DND-41 (cell line): ENCODE results near the gene F11R.
"Not testable (repeated sequence)": the region's sequence is repeated elsewhere in the genome, so short reads cannot be mapped to it uniquely, and the experiment has no call there.

Source experiments
- ATAC-seq: fragments of 200-7000 bp; cut with Tn5 transposase; 3 replicates; pipeline ENCODE4 v1.9.1; 2021; ENCODE audit warnings: low read depth; ENCODE audit not compliant: insufficient read depth
- DNase-seq: peaks from one replicate; pipeline ENCODE4 v3.0.0-alpha.2; 2020
- H2AFZ ChIP-seq: 2 replicates; pipeline ENCODE4 v1.6.0; 2012; ENCODE audit warnings: low read depth, low read length
- H3K27ac ChIP-seq: 2 replicates; pipeline ENCODE4 v1.5.1; 2012; ENCODE audit warnings: low read length, inconsistent platforms
- H3K27me3 ChIP-seq: fragments of 200-600 bp; sonication (generic); 2 replicates; pipeline ENCODE4 v1.6.0; 2012; ENCODE audit warnings: low read length, mild to moderate bottlenecking, inconsistent platforms; ENCODE audit not compliant: insufficient read depth, poor library complexity
- H3K36me3 ChIP-seq: 2 replicates; pipeline ENCODE4 v1.5.1; 2012; ENCODE audit warnings: low read length, inconsistent platforms; ENCODE audit not compliant: insufficient read depth
- H3K4me1 ChIP-seq: 2 replicates; pipeline ENCODE4 v1.5.1; 2012; ENCODE audit warnings: mild to moderate bottlenecking, low read length; ENCODE audit not compliant: insufficient read depth
- H3K4me2 ChIP-seq: 2 replicates; pipeline ENCODE4 v1.6.0; 2012; ENCODE audit warnings: mild to moderate bottlenecking, moderate library complexity, low read length, inconsistent platforms; ENCODE audit not compliant: insufficient read depth
- H3K4me3 ChIP-seq, 2 experiments: fragments of 200-600 bp in 1 of 2; shearing (Covaris generic) in 1 of 2; 2 replicates each; pipeline ENCODE4 v1.5.1; 2012 to 2016; ENCODE audit warnings: inconsistent platforms in 2 of 2, low read length in 2 of 2, mild to moderate bottlenecking in 2 of 2, low read depth in 1 of 2, moderate library complexity in 1 of 2
- H3K79me2 ChIP-seq: 2 replicates; pipeline ENCODE4 v1.6.0; 2012; ENCODE audit warnings: low read length, inconsistent platforms; ENCODE audit not compliant: insufficient read depth
- H3K9ac ChIP-seq: 2 replicates; pipeline ENCODE4 v1.6.0; 2012; ENCODE audit warnings: low read depth, mild to moderate bottlenecking, inconsistent platforms, low read length, moderate library complexity
- H3K9me3 ChIP-seq: 2 replicates; pipeline ENCODE4 v1.5.1; 2012; ENCODE audit warnings: low read length, moderate library complexity, mild to moderate bottlenecking, inconsistent platforms; ENCODE audit not compliant: insufficient read depth, severe bottlenecking
- H4K20me1 ChIP-seq: 2 replicates; pipeline ENCODE4 v1.6.0; 2012; ENCODE audit warnings: low read length; ENCODE audit not compliant: insufficient read depth
- CTCF ChIP-seq: IDR thresholded peaks from 2 replicates; pipeline ENCODE4 v1.5.1; 2012; ENCODE audit warnings: borderline replicate concordance, low read length, moderate library complexity, mild to moderate bottlenecking; ENCODE audit not compliant: poor library complexity, severe bottlenecking; ENCODE audit errors: extremely low read depth
- EZH2 ChIP-seq: IDR thresholded peaks from 3 replicates; pipeline ENCODE4 v1.6.1; 2012; ENCODE audit warnings: borderline replicate concordance, low read depth, mild to moderate bottlenecking, moderate library complexity, low read length, inconsistent platforms; ENCODE audit not compliant: severe bottlenecking

F11R gene

GRCh38 chr1:160949881-160950280, 71.1 kb downstream of the F11R start:
- TF ChIP-seq CTCF (no peak), EZH2 (no peak)
- H3K4me1 ChIP-seq = no peaks in the 10 kb centered on the region
- no peak for ATAC-seq
- no peak overlapping the region for H2AFZ ChIP-seq
- no peaks in the 10 kb centered on the region for H3K79me2 ChIP-seq
- no peak overlapping the region for H3K4me3 ChIP-seq
- H3K4me2 ChIP-seq = no peak overlapping the region
- H3K27me3 ChIP-seq = no peaks in the 10 kb centered on the region
- H4K20me1 ChIP-seq = no peaks in the 10 kb centered on the region
- no peak for DNase-seq
- no peak overlapping the region for H3K9ac ChIP-seq
- no peak overlapping the region for H3K27ac ChIP-seq
- no peaks in the 10 kb centered on the region for H3K36me3 ChIP-seq
- H3K9me3 ChIP-seq = no peaks in the 10 kb centered on the region

- not testable (repeated sequence) for H3K4me1 ChIP-seq, DNase-seq, H3K36me3 ChIP-seq, H3K9ac ChIP-seq, H3K27me3 ChIP-seq, H3K27ac ChIP-seq, H3K79me2 ChIP-seq, H2AFZ ChIP-seq, H3K4me3 ChIP-seq, H3K4me2 ChIP-seq, H3K9me3 ChIP-seq, ATAC-seq, H4K20me1 ChIP-seq
These were observed 71.6 kb downstream of the F11R start for GRCh38 chr1:160949216-160949880.

DNA sequence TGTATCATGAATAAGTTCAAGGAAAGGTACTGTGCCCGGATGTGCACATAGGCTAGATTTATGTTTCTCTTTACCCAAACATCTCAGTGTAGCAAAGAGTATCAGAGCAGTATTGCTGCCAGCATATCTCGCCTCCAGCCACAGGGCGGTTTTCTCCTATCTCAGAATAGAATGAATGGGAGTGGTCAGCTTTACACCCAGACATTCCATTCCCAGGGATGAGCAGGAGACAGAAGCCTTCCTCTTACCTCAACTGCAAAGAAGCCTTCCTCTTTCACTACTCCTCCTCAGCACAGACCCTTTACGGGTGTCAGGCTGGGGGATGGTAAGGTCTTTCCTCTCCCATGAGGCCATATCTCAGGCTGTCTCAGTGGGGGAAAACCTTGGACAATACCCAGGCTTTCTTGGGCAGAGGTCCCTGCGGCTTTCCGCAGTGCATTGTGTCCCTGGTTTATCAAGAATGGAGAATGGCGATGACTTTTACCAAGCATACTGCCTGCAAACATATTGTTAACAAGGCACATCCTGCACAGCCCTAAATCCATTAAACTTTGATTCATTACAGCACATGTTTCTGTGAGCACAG, 73.7 kb downstream of the F11R start:
- not testable (repeated sequence) for H3K36me3 ChIP-seq, H3K4me1 ChIP-seq, H2AFZ ChIP-seq, H3K4me3 ChIP-seq, H3K9me3 ChIP-seq, H3K27me3 ChIP-seq, DNase-seq, H4K20me1 ChIP-seq, H3K4me2 ChIP-seq, H3K9ac ChIP-seq, H3K79me2 ChIP-seq, ATAC-seq, H3K27ac ChIP-seq

GRCh38 chr1:160945881-160946280, 75.1 kb downstream of the F11R start:
- DNase-seq, H3K4me1 ChIP-seq, H4K20me1 ChIP-seq, H3K79me2 ChIP-seq, H2AFZ ChIP-seq, H3K27ac ChIP-seq, H3K4me3 ChIP-seq, H3K36me3 ChIP-seq, ATAC-seq, H3K9me3 ChIP-seq, H3K9ac ChIP-seq, H3K27me3 ChIP-seq, H3K4me2 ChIP-seq: not testable (repeated sequence)
